ENCODE data around the gene VPS39.

DNA sequence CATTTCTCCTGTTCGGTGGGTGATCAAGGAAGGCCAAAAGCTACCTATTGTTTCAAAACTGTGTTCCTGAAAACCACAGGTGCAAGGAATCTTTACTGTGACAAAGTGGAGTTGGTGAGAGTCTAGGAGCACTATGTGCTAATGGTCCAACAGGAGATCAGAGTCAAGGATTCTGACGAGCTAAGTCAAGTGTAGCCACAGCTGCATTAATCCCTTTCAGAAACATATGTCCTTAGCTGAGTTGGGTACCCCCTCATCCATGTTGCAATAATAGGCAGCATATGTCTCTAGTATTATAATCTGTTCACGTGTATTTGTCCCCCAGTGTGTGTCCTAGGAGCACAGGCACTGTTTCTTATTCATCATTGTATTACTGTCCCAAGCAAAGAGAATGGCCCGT, 1.7 kb downstream of the VPS39 start:
- TF ChIP-seq HDAC3 (IDR thresholded peaks at IDR 0.05; ENCODE audit: borderline replicate concordance, partially characterized antibody): no peak
- no peak for TF ChIP-seq CAMTA2 (CRISPR knock-in tag; conservative IDR thresholded peaks at IDR 0.05)
- TF ChIP-seq ZFP36 (IDR thresholded peaks at IDR 0.05; ENCODE audit: low read depth, low read length, partially characterized antibody): no peak
- no peak for TF ChIP-seq KAT2B (IDR thresholded peaks at IDR 0.05; ENCODE audit: low read depth, low read length)
- TF ChIP-seq, protein P1, sequence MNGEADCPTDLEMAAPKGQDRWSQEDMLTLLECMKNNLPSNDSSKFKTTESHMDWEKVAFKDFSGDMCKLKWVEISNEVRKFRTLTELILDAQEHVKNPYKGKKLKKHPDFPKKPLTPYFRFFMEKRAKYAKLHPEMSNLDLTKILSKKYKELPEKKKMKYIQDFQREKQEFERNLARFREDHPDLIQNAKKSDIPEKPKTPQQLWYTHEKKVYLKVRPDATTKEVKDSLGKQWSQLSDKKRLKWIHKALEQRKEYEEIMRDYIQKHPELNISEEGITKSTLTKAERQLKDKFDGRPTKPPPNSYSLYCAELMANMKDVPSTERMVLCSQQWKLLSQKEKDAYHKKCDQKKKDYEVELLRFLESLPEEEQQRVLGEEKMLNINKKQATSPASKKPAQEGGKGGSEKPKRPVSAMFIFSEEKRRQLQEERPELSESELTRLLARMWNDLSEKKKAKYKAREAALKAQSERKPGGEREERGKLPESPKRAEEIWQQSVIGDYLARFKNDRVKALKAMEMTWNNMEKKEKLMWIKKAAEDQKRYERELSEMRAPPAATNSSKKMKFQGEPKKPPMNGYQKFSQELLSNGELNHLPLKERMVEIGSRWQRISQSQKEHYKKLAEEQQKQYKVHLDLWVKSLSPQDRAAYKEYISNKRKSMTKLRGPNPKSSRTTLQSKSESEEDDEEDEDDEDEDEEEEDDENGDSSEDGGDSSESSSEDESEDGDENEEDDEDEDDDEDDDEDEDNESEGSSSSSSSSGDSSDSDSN (IDR thresholded peaks at IDR 0.05; ENCODE audit: borderline replicate concordance in 1 of 2, low read depth in 2 of 2, low read length in 2 of 2): no peak
- TF ChIP-seq TAF15 (IDR thresholded peaks at IDR 0.05; ENCODE audit: low read depth, low read length): no peak

All from K562 (cell line).